Ascending aorta (tissue), 2 donors: Measurements from ENCODE around the gene SHISA9. TPM values are rescaled to one million over a fixed set of nuclear protein-coding genes. Genes with fewer than 3 reads are reported as not detected.

Source experiments
- DNase-seq, 2 donors: peaks; one replicate each; pipeline ENCODE4 v3.0.0-alpha.2; 2019; ENCODE audit warnings: low spot score in 2 of 2
- H3K27ac ChIP-seq, 2 donors: fragments of 200-600 bp; sonication (generic); one replicate each; pipeline ENCODE4 v1.5.1; 2016 to 2017; ENCODE audit warnings: mild to moderate bottlenecking in 1 of 2
- H3K27me3 ChIP-seq: fragments of 200-600 bp; sonication (generic); one replicate; pipeline ENCODE4 v1.5.1; 2017
- H3K36me3 ChIP-seq, 2 donors: fragments of 200-600 bp; sonication (generic); one replicate each; pipeline ENCODE4 v1.5.1; 2016
- H3K4me1 ChIP-seq, 2 donors: fragments of 200-600 bp; sonication (generic); one replicate each; pipeline ENCODE4 v1.5.1; 2016 to 2017; ENCODE audit warnings: mild to moderate bottlenecking in 1 of 2
- H3K4me3 ChIP-seq, 2 donors: fragments of 200-600 bp; sonication (generic); one replicate each; pipeline ENCODE4 v1.5.1; 2016 to 2017; ENCODE audit warnings: mild to moderate bottlenecking in 1 of 2
- H3K9me3 ChIP-seq, 2 donors: fragments of 200-600 bp; sonication (generic); one replicate each; pipeline ENCODE4 v1.5.1; 2016
- intact Hi-C: fragments of 100-400 bp; cut with DNase I; formaldehyde crosslinking; loops from one replicate; pipeline ENCODE4 v1.15.1; 2023
- total RNA-seq: library from RNA; depleted of rRNA; stranded (reverse); fragments of >200 nt; gene quantifications from one replicate; pipeline ENCODE4 v1.1.0, GENCODE V29; 2016
- TF ChIP-seq, protein P1 (sequence below), 3 experiments: fragments of 200-600 bp in 2 of 3; fragments of 450-650 bp in 1 of 3; sonication (generic) in 2 of 3; IDR thresholded peaks; one replicate each; pipeline ENCODE4 v1.5.1; 2016 to 2019; ENCODE audit warnings: antibody characterized with exemption in 3 of 3, mild to moderate bottlenecking in 1 of 3, moderate library complexity in 1 of 3

Gene SHISA9
- total RNA-seq, 1 donor from 2014 or later = 8.9 TPM

DNA sequence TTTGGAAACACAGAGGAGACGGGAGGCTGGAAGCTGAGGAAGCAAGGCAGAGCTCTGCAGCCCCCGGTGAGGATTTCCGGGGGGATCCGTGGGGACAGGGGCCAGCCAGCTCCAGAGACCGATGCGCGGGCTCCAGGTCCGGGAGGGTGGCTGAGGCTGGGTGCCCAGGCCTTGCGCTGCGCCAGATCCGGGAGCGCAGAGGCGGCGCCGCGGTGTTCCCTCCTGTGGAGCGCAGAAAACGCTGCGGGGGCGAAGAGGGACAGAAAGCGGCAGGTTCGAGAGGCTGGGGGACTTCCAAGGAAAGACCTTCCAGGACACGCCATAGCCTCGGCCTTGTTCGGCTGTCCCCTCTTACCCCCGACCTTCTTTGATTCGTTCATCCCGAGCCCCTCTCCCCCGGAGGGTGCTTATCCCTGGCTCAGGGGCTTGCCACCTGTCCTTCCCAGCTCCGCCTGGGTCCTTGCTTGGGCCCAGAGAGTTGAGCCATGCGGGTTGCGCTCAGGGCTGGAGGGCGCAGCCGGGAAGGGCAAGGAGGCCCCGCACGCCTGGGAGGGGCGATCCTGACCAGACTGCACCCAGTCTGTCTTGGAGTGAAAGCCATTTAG is 697 bp upstream of the SHISA9 start:
- H3K36me3 ChIP-seq = no peaks in the 10 kb centered on the region
- peaks cover 0 to 11% of the 10 kb centered on the region in 2 donors for H3K4me1 ChIP-seq
- TF ChIP-seq, protein P1, sequence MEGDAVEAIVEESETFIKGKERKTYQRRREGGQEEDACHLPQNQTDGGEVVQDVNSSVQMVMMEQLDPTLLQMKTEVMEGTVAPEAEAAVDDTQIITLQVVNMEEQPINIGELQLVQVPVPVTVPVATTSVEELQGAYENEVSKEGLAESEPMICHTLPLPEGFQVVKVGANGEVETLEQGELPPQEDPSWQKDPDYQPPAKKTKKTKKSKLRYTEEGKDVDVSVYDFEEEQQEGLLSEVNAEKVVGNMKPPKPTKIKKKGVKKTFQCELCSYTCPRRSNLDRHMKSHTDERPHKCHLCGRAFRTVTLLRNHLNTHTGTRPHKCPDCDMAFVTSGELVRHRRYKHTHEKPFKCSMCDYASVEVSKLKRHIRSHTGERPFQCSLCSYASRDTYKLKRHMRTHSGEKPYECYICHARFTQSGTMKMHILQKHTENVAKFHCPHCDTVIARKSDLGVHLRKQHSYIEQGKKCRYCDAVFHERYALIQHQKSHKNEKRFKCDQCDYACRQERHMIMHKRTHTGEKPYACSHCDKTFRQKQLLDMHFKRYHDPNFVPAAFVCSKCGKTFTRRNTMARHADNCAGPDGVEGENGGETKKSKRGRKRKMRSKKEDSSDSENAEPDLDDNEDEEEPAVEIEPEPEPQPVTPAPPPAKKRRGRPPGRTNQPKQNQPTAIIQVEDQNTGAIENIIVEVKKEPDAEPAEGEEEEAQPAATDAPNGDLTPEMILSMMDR (IDR thresholded peaks at IDR 0.05) = no peak
- H3K4me3 ChIP-seq = peak overlapping the region in 1 of 2 donors; percentile 54
- intact Hi-C loops = no loop called here
- peaks cover 19% of the 10 kb centered on the region for H3K27me3 ChIP-seq
- no peak overlapping the region for H3K27ac ChIP-seq
- DNase-seq = no peak
- H3K9me3 ChIP-seq = no peaks in the 10 kb centered on the region

DNA sequence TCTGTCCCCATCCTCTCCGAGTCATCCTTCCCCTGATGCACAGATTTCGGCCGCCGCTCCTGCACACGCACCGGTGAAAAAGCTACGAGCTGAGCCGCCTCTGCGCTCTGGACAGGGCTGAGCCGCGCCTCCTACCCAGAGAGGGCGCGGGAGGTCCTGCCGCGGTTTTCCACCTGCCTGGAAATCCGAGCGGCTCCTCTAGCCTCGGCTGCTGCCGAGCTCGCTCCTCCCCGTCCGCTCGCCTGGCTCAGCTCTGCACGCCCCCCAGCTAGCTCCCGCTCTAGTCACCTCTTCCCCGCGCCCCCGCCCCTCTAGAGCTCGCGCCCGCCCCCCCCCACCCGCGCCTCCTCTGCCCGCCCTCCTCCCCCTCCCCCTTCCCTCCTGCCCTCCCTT is 198 bp upstream of the SHISA9 start:
- Histone ChIP-seq H3K4me1 (peaks cover 0 to 11% of the 10 kb centered on the region in 2 donors), H3K27me3 (peaks cover 19% of the 10 kb centered on the region), H3K36me3 (no peaks in the 10 kb centered on the region), H3K27ac (no peak overlapping the region), H3K9me3 (no peaks in the 10 kb centered on the region), H3K4me3 (peak overlapping the region in 1 of 2 donors; percentile 54)
- TF ChIP-seq, protein P1 (IDR thresholded peaks at IDR 0.05) = no peak
- intact Hi-C loops = no loop called here
- DNase-seq = no peak

DNA sequence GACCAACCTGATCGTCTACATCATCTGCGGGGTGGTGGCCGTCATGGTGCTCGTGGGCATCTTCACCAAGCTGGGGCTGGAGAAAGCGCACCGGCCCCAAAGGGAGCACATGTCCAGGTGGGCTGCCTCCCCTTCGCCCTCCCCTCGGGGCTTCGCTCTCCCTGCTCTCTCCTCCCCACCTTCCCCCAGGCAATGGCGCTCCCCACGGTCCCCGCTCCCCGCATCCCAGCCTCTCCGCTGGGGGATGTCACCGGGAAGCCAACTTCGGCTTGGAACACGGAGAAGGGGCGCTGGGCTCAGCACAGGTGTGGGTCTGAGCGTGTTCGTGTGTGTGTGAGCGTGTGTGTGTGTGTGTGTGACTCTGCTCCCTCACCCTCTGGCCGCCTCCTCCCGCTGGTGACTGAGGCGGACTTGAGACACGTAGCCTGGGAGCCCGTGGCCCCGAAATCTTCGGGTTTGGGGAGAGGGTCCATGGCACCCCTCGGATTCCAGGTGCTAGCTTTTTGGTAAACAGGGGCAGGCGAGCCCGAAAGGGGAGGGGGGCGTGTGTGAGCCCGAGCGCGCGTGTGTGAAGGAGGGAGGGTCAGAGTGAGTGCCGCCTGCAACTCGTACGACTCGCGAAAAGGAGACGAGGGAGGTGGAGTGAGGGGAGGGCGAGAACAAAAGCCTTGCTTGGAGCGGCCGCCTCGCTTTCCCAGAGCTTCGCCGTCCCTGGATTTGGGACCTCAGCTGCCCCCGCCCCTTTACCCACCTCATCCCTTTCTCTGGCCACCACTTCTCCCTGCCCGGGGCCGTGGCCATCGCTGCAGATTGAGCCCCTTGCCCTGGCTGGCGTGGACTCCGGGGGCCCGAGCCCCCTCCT is 1.3 kb downstream of the SHISA9 start:
- peaks cover 19% of the 10 kb centered on the region for H3K27me3 ChIP-seq
- no peak overlapping the region for H3K27ac ChIP-seq
- no peaks in the 10 kb centered on the region for H3K9me3 ChIP-seq
- no peak for DNase-seq
- H3K4me3 ChIP-seq = peak overlapping the region; percentile 48 to 54
- TF ChIP-seq, protein P1 (IDR thresholded peaks at IDR 0.05) = no peak
- H3K36me3 ChIP-seq = no peaks in the 10 kb centered on the region
- intact Hi-C loops = no loop called here
- H3K4me1 ChIP-seq = peaks cover 0 to 11% of the 10 kb centered on the region in 2 donors

DNA sequence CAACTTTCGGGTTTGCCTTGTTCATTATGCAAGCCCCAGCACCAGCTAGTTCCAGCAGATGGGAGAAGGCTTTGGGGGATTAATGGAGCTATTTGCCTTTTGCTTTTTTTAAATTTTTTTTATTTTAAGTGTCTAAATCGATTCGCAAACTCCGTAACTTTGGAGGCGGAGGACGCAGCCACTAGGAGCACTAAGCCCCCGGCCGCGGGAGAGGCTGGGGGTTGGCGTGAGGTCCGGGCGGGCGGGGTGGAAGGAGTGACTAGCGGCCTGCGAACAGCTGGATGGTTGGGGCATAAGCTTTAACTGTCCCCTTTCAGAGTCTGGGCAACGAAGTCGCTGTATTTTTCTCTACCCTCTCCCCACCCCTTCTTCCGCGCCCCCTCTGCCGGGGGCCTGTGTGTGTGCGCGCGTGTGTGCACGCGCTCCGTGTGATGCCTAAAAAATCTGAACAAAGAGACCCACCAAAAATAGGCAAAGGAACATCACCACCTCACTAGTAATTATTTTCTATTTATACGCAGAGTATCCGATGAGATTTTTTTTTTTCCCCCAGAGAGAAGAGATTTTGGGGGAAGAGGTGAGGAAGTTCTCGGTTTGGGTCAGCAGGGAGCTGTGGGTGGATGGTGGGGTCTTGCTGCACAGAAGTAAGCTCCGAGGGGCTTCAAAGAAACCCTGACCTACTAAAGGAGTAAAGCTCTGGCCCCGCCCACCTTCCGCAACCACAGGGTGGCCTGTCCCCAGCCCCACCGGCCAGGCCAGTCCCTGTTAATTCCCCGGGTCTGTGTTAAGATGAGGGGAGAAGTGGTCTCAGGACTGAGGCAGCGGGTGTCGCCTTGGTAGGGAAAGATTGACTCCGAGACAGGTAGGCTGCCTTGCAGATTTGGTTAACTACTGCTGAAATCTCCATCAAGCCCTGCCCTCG is 2.3 kb downstream of the SHISA9 start:
- Histone ChIP-seq H3K27ac (no peak overlapping the region), H3K4me1 (peaks cover 0 to 11% of the 10 kb centered on the region in 2 donors), H3K9me3 (no peaks in the 10 kb centered on the region), H3K36me3 (no peaks in the 10 kb centered on the region), H3K4me3 (peak overlapping the region in 1 of 2 donors; percentile 54), H3K27me3 (peaks cover 19% of the 10 kb centered on the region)
- intact Hi-C loops = no loop called here
- DNase-seq = no peak
- TF ChIP-seq, protein P1 (IDR thresholded peaks at IDR 0.05) = no peak

DNA sequence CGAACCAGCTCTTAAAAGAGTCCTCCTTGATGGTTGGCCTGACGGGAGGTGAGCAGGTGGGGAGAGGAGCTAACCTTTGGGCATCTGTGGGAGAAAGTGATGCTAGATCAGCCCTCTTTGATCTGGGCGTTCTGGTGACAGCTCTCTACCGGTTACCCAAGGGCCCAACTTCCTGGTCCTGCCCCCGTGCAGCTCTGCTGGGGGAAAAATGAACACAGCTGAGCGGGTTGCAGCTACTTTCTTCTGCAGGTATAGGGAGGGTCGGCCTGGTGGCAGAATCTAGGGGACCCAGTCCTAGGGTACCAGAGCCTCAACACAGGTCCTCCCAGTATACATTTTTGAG is 2.9 kb downstream of the SHISA9 start:
- Histone ChIP-seq H3K4me3 (no peak overlapping the region), H3K36me3 (no peaks in the 10 kb centered on the region), H3K27me3 (peaks cover 19% of the 10 kb centered on the region), H3K27ac (no peak overlapping the region), H3K9me3 (no peaks in the 10 kb centered on the region), H3K4me1 (peaks cover 0 to 11% of the 10 kb centered on the region in 2 donors)
- intact Hi-C loops = no loop called here
- TF ChIP-seq, protein P1 (IDR thresholded peaks at IDR 0.05) = no peak
- no peak for DNase-seq
